ENCODE measurements around the gene NCKAP5L. TPM values are rescaled to one million over a fixed set of nuclear protein-coding genes. Genes with fewer than 3 reads are reported as not detected.

The NCKAP5L gene, protein sequence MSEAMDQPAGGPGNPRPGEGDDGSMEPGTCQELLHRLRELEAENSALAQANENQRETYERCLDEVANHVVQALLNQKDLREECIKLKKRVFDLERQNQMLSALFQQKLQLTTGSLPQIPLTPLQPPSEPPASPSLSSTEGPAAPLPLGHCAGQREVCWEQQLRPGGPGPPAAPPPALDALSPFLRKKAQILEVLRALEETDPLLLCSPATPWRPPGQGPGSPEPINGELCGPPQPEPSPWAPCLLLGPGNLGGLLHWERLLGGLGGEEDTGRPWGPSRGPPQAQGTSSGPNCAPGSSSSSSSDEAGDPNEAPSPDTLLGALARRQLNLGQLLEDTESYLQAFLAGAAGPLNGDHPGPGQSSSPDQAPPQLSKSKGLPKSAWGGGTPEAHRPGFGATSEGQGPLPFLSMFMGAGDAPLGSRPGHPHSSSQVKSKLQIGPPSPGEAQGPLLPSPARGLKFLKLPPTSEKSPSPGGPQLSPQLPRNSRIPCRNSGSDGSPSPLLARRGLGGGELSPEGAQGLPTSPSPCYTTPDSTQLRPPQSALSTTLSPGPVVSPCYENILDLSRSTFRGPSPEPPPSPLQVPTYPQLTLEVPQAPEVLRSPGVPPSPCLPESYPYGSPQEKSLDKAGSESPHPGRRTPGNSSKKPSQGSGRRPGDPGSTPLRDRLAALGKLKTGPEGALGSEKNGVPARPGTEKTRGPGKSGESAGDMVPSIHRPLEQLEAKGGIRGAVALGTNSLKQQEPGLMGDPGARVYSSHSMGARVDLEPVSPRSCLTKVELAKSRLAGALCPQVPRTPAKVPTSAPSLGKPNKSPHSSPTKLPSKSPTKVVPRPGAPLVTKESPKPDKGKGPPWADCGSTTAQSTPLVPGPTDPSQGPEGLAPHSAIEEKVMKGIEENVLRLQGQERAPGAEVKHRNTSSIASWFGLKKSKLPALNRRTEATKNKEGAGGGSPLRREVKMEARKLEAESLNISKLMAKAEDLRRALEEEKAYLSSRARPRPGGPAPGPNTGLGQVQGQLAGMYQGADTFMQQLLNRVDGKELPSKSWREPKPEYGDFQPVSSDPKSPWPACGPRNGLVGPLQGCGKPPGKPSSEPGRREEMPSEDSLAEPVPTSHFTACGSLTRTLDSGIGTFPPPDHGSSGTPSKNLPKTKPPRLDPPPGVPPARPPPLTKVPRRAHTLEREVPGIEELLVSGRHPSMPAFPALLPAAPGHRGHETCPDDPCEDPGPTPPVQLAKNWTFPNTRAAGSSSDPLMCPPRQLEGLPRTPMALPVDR (N-terminal part only)
- total RNA-seq, result 42.2 to 44.4 TPM (median 44.4 TPM) in 3 replicates

DNA sequence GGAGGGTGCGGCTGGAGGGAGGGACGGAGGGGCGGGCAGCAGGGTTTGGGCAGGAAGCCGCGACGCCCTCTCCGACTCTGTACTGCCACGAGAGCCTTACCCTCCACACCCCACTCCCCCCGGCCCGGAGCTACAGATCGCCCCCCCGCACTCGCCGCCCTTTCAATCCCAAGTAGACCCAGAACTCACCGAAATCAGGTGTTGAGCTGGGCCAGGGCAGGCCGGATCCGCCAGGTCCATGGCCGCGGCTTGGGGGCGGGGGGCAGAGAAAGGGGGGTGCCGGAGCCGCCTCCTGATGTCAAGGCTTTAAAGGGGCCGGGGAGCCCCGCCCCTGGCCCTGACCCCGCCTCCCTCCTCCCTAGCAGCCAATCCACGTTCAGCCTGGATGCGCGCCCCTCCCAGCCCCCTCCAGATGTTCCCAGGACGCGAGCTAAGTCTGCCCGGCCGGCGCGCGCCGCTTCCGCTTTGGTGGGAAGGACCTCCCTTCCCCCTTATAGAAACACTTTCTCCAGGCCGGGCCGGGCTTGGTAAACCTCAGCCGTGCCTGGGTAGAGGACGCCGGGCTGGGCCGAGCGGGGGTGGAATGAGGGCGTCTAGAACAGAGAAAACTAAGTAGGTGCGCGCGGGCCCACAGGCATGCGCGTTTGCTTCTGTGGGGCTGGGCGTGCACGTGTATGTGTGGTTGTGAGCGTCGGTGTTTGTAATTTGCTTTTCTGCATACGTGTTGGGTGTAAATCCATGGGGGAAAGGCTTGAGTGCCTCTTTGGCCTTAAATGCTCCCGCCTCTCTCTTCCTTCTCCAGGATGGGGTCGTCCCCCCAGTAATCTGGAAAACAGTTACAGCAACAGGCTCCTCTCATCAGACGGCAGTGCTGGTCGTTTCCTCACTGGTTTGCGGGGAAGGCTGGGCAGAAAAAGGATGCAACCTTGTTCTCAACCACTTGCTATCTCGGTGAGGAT, at the start of gene NCKAP5L:
Gene NCKAP5L (minus strand): TSS at position 281 of the 959 bp plus-strand sequence. CDS start 24,369 bp downstream, outside the sequence.
- Mint-ChIP-seq H3K9me3 (no peaks in the 10 kb centered on the region), H3K27ac (peak within 1 kb of the TSS; percentile 99), H3K27me3 (ENCODE audit: low read depth) (no peaks in the 10 kb centered on the region), H3K36me3 (no peaks in the 10 kb centered on the region), H3K4me1 (peaks cover 28% of the 10 kb centered on the region), H3K4me3 (peak within 1 kb of the TSS; percentile 91)
- TF ChIP-seq CTCF (IDR thresholded peaks at IDR 0.05; ENCODE audit: unreplicated experiment), result no peak
- peak; percentile 93 to 96 for DNase-seq (ENCODE audit: low spot score in 2 of 2, unreplicated experiment in 2 of 2)

DNA sequence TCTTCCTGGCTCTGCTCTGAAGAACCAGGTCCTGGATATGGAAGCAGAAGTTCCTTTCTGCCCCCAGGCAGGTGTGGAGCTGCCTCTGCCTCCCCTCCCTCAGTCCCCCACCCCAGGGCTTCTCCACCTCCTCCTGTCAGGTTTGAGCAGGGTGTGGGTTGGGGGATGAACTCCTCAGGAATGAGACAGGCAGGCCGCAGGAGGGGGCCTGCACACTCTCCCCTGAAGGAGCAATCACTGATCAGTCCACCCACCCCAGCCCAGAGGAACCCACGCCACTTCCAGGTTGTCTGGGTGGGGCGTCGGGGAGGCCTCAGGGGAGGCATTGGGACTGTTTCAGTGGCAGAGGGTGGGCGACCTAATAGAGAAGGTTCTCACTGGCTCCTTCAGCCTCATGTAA, 48.9 kb upstream of the NCKAP5L start:
- H3K9me3 Mint-ChIP-seq, result peaks cover 24% of the 10 kb centered on the region
- no peaks in the 10 kb centered on the region for H3K36me3 Mint-ChIP-seq
- H3K4me1 Mint-ChIP-seq, result peaks cover 2% of the 10 kb centered on the region
- H3K27me3 Mint-ChIP-seq (ENCODE audit: low read depth), result peaks cover 2% of the 10 kb centered on the region
- no peak overlapping the region for H3K4me3 Mint-ChIP-seq
- H3K27ac Mint-ChIP-seq, result no peak overlapping the region
- DNase-seq (ENCODE audit: low spot score in 2 of 2, unreplicated experiment in 2 of 2), result no peak
- no peak for TF ChIP-seq CTCF (IDR thresholded peaks at IDR 0.05; ENCODE audit: unreplicated experiment)

- Mint-ChIP-seq H3K36me3 (no peaks in the 10 kb centered on the region), H3K4me1 (peaks cover 10% of the 10 kb centered on the region), H3K27me3 (ENCODE audit: low read depth) (peaks cover 2% of the 10 kb centered on the region), H3K4me3 (no peak overlapping the region), H3K27ac (no peak overlapping the region), H3K9me3 (peaks cover 24% of the 10 kb centered on the region)
- TF ChIP-seq CTCF (IDR thresholded peaks at IDR 0.05; ENCODE audit: unreplicated experiment), result no peak
- DNase-seq (ENCODE audit: low spot score in 2 of 2, unreplicated experiment in 2 of 2), result no peak
Observed at GRCh38 chr12:49876070-49876469, 47.9 kb upstream of the NCKAP5L start.

DNA sequence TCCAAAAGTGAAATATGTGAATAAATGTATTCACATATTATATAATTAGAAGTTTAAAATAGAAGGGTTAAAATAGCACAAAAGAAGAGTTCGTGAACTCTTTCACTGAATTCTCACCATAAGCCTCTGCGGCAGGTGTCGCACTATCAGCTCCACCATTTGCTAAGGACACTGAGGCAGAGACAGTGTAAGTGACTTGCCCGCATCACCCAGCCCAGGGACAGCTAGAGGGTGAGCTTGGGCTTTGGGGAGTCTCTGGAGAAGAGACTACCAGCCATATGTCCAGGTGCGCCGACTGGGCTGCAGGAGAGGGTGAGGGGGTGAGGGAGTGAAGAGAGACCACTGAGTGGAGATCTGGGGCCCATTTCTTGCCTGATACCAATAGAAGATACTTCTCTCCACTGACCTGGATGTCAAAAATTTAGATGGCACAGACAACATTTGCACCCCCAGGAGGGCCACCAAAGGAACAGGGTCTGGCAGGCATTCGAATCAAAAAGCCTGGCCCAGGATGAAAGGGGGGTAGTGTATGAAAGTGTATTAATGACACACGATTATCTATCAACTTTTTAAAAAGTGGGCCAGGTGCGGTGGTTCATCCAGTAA, 47.0 kb upstream of the NCKAP5L start:
- H3K36me3 Mint-ChIP-seq, result no peaks in the 10 kb centered on the region
- TF ChIP-seq CTCF (IDR thresholded peaks at IDR 0.05; ENCODE audit: unreplicated experiment), result no peak
- H3K4me1 Mint-ChIP-seq, result peaks cover 14% of the 10 kb centered on the region
- H3K27ac Mint-ChIP-seq, result no peak overlapping the region
- no peak overlapping the region for H3K4me3 Mint-ChIP-seq
- H3K27me3 Mint-ChIP-seq (ENCODE audit: low read depth), result peaks cover 2% of the 10 kb centered on the region
- no peak for DNase-seq (ENCODE audit: low spot score in 2 of 2, unreplicated experiment in 2 of 2)
- peaks cover 21% of the 10 kb centered on the region for H3K9me3 Mint-ChIP-seq

Measured in mesothelial cell of epicardium (in vitro differentiated cells).